Measurements from ENCODE around the gene AP1S1.

AP1S1 gene

GRCh38 chr7:101159696-101160674 is 5.7 kb downstream of the AP1S1 start:
- no peak for DNase-seq (ENCODE audit: low read depth in 2 of 2)

DNA sequence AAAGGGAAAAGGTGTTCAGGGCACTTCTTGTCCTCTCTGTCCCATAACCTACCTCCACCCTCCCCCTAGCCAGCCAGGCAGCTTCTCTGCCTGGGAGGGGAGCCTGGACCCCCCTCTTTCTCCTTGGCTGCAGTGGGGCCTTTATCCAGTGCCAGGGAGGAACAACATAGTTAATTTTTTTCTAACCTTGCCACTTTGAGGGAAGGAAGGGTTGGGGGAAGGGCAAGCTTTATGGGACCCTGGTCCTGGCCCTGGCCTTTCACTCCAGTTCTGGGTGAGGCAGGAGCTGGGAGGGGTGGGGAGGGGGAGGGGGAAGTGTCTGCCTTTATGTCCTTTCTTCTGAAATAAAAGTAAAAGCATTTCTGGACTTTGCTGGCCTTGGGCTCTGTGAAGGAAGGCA is 6.6 kb downstream of the AP1S1 start:
- DNase-seq (ENCODE audit: low read depth in 2 of 2) = no peak

GRCh38 chr7:101161692-101162471 is 7.6 kb downstream of the AP1S1 start:
- DNase-seq (ENCODE audit: low read depth in 2 of 2) = no peak

DNA sequence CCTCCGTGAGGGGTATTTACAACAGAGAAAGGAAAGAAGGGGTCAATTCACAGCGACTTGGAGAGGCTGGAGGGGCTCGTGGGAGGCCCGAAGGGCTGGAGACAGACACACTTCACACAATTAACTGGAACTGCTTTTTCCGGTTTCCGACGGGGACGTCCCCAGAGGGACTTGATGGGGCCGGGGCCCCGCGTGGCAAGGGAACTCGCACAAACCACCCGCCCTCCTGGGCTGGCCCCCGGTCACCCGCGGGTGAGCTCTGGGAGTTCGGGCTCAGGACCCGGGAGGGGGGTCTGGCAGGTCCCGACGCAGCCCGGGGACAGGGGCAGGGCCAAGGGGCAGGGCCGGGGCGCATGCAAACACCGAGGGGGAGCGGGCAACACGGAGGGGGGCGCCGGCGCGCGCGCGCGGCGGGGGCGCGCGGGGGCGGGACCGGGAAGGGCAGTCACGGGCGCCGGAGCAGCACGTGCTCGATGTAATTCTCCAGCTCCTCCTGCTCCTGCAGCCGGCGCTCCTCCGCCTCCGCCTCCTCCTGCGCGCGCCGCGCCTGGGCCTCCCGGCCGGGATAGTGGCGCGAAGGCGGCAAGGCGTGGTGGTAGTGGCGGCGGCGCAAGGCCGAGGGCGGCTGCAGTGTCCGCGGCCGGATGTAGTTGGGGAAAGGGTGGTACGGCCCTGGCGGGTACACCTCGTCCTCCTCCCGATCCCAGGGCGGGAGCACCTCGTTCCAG is 8.4 kb downstream of the AP1S1 start:
- DNase-seq (ENCODE audit: low read depth in 2 of 2) = no peak

- DNase-seq (ENCODE audit: low read depth in 2 of 2) = no peak
Observed at GRCh38 chr7:101163279-101164070, 9.2 kb downstream of the AP1S1 start.

- DNase-seq (ENCODE audit: low read depth in 2 of 2) = no peak
Observed at GRCh38 chr7:101164071-101164840, 10.0 kb downstream of the AP1S1 start.

GRCh38 chr7:101165075-101165957 is 11.0 kb downstream of the AP1S1 start, which contains the start of gene VGF:
Gene VGF (minus strand): TSS chr7:101165569. CDS start chr7:101164843, 726 bp downstream.
- DNase-seq (ENCODE audit: low read depth in 2 of 2) = peak; percentile 88 to 92

GRCh38 chr7:101165958-101166647 is 11.8 kb downstream of the AP1S1 start:
- DNase-seq (ENCODE audit: low read depth in 2 of 2) = no peak

DNA sequence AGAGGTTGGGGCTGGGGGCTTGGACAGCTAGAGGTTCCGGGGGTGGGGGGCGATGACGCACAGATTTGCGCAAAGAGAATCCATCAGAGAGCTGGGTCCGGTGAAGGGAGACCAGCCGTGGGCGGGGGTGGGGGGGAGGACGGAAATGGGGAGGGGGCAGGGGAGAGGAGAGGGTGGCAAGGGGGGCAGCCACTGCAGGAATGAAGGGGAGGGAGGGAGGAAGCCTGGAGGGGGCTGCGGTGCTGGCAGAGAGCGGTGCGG is 12.3 kb downstream of the AP1S1 start:
- no peak for DNase-seq (ENCODE audit: low read depth in 2 of 2)

- DNase-seq (ENCODE audit: low read depth in 2 of 2) = no peak
Observed at GRCh38 chr7:101166909-101167644, 12.8 kb downstream of the AP1S1 start.

DNA sequence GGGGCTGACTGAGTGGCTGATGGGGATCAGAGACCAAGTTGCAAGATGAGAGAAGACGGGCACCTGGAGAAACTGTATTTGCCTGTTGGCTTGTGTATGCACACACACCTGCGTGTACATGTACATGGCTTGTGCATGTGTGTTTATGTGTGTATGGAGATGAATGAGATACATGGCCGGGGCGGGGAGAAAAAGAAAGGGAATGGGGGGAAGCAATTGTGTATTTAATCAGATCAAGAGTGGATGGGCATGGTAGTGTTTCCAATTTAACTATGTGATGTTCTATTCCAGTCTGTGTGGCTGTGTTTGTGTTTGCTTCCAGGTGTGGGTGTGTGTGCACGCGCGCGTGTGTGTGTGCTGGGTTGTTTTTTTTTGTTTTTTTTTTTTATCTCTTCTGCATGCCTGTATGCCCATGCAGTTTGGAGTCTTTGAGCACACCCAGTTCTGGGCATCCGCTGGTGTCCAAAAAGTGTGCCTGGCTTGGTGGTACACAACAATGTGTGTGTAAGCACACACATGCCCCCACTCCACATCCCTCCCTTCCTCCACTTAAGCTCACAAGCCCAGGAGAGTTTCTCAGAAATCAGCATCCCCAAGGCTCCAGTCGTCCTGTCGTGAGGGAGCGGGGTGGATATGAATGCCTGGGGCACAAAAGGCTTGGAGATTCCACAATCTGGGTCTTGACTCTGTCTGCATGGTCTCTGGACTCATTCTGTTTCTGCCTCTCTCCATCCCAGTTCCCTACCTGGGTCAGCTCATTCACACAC is 13.6 kb downstream of the AP1S1 start:
- DNase-seq (ENCODE audit: low read depth in 2 of 2) = no peak

DNA sequence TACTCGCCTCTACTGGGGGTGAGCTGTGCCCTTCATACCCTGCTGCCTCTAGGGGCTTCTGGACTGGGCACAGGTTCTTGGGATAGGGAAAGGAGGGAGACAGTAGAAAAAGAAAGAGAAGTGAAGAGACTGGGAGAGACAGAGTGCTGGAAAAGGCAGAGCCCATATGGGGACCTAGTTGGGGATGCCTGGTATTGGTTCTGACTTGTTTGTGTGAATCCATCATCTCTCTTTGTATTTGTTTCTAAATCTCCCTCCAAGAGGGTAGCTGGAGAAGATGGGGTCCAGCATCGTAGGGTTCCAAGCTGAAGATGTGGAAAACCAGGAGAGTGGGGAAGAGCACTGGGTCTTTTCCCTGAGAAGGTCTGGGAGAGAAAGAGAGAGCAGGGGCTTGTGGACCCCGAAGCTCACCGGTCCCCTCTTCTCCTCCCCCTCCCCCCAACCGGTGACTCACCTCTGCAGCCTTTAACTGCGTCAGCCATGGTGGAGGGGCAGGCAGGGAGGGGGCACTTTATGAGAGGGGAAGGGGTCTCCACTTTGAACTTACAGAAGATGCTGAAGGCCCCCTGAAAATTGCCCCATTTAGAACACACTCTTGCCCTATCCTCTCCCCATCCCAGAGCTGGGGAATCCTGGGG is 14.3 kb downstream of the AP1S1 start:
- no peak for DNase-seq (ENCODE audit: low read depth in 2 of 2)

- no peak for DNase-seq (ENCODE audit: low read depth in 2 of 2)
Observed at GRCh38 chr7:101169110-101169837, 15.0 kb downstream of the AP1S1 start.

DNA sequence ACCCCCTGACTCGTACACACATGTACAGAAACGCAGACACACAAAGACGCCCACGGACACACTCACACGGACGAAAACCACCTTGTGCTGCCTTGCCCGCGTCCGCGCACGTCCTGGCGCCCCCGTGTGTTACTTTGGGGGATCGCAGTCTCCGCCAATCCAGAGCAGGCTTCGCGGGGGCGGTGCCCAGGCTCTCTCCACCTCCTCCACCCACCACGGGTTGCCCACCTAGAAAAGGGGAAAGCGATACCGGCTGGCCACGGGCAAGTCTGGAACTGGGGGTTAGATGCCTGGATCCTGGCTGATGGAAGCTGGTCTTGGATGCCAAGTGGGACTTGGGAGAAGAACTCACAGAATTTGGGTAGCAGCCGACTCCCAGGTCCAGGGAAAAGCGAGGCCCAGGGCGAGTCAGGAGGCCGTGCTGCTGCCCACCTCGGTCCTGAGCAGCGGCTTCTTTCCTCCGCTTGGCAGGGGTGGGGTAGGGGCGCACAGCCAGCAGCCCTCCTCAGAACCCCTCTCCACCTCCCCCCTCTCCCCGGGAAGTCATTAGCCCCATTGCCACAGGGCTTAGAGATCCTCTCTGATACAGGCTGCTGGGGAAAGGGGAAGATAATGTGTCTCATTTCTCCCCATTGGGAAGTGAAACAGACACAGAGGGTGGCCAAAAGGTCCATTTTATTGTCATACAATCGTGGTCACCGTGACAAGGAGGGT is 15.7 kb downstream of the AP1S1 start:
- peak; percentile 71 to 80 for DNase-seq (ENCODE audit: low read depth in 2 of 2)

GRCh38 chr7:101170617-101171441 is 16.6 kb downstream of the AP1S1 start:
- DNase-seq (ENCODE audit: low read depth in 2 of 2) = no peak

Data from stimulated activated CD4-positive, alpha-beta T cell treated with anti-CD3 and anti-CD28 coated beads, Interleukin-4, amount 100 ng/mL, for 48 hours (primary cell).